ENCODE data around the gene RAD21L1. TPM values are rescaled to one million over a fixed set of nuclear protein-coding genes. Genes with fewer than 3 reads are reported as not detected.

RAD21L1 gene
- total RNA-seq, 1 experiment from 2014 or later = not detected

DNA sequence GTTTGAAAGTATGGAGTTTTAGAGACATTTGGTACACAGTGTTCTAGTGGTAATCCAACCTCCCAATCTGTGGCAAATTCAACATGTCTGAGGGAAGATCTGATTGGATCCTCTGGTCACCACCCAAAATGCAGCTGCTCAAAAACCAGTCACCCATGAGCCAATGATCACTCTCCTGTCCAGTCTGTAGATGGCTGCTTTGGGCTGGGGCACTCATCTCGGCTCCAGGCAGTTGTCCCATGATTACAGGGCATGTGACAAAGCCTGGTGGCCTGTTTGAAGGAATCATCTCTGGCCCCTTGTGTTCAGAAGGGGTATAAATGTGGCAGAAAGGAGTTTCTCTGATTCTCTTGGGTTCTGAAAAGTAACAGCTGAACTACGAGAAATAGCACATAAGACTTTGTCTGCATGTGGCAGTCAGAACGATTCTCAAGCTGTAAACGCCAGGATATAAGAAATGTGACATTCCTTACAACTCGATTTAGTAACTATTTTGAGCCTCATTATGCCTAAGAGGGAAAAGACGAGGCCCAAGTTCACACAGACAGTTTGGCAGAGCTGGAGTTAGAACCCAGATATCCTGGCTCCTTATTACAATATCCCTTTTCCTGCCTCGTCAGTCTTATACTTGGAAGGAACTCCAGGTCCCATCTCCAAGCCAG, 26.5 kb upstream of the RAD21L1 start:
- Histone ChIP-seq H3K4me3 (ENCODE audit: low read depth, low read length) (no peak overlapping the region), H3K36me3 (ENCODE audit: control insufficient read depth, insufficient read depth, low read length) (no peaks in the 10 kb centered on the region), H3K9me3 (no peaks in the 10 kb centered on the region), H3K4me1 (no peaks in the 10 kb centered on the region), H3K27me3 (replicated peaks; ENCODE audit: control insufficient read depth, insufficient read depth, low read length) (no peaks in the 10 kb centered on the region; the same call in 1 of the 2 replicates)
- ChIA-PET CTCF (no interaction called here), POLR2A (no interaction called here)
- no peaks in the 10 kb centered on the region for H3K9me3 Mint-ChIP-seq (ENCODE audit: unreplicated experiment)
- intact Hi-C loops (cut with micrococcal nuclease; ENCODE audit: unreplicated experiment) = no loop called here
- H3K4me3 Mint-ChIP-seq (ENCODE audit: unreplicated experiment) = no peak overlapping the region
- no peaks in the 10 kb centered on the region for H3K4me1 Mint-ChIP-seq (ENCODE audit: low read depth, unreplicated experiment)
- no TSS peak for BruUV-seq (replicated peaks)
- H3K27me3 Mint-ChIP-seq (ENCODE audit: insufficient read depth, unreplicated experiment) = peaks cover 5% of the 10 kb centered on the region
- peaks cover 4% of the 10 kb centered on the region for H3K36me3 Mint-ChIP-seq (ENCODE audit: insufficient read depth, unreplicated experiment)
- DNase-seq = no peak
- no peak overlapping the region for H3K27ac Mint-ChIP-seq (ENCODE audit: unreplicated experiment)
- TF ChIP-seq, protein P1, sequence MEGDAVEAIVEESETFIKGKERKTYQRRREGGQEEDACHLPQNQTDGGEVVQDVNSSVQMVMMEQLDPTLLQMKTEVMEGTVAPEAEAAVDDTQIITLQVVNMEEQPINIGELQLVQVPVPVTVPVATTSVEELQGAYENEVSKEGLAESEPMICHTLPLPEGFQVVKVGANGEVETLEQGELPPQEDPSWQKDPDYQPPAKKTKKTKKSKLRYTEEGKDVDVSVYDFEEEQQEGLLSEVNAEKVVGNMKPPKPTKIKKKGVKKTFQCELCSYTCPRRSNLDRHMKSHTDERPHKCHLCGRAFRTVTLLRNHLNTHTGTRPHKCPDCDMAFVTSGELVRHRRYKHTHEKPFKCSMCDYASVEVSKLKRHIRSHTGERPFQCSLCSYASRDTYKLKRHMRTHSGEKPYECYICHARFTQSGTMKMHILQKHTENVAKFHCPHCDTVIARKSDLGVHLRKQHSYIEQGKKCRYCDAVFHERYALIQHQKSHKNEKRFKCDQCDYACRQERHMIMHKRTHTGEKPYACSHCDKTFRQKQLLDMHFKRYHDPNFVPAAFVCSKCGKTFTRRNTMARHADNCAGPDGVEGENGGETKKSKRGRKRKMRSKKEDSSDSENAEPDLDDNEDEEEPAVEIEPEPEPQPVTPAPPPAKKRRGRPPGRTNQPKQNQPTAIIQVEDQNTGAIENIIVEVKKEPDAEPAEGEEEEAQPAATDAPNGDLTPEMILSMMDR (IDR thresholded peaks at IDR 0.05; ENCODE audit: insufficient read depth in 1 of 2, low read depth in 1 of 2, low read length in 1 of 2, severe bottlenecking in 1 of 2, unreplicated experiment in 1 of 2) = no peak

DNA sequence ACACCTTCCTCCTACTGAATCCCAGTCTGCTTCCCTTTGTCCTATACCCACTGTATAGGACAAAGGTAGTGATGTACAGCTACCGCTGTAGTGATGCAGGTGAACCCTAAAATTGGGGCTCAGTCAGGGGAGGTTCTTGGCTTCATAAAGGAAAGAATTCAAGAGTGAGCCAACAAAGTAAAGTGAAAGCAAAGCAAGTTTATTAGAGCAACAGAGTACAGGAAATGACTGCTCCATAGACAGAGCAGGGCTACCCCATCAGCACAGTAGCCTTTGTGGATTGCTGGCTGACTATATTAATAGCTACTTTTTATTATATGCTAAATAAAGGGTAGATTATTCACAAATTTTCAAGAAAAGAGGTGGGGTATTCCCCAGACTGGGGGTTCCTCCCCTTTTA, 25.9 kb upstream of the RAD21L1 start:
- Histone ChIP-seq H3K4me3 (ENCODE audit: low read depth, low read length) (no peak overlapping the region), H3K36me3 (ENCODE audit: control insufficient read depth, insufficient read depth, low read length) (no peaks in the 10 kb centered on the region), H3K4me1 (no peaks in the 10 kb centered on the region), H3K27me3 (replicated peaks; ENCODE audit: control insufficient read depth, insufficient read depth, low read length) (no peaks in the 10 kb centered on the region; the same call in 1 of the 2 replicates), H3K9me3 (no peaks in the 10 kb centered on the region)
- TF ChIP-seq, protein P1 (IDR thresholded peaks at IDR 0.05; ENCODE audit: insufficient read depth in 1 of 2, low read depth in 1 of 2, low read length in 1 of 2, severe bottlenecking in 1 of 2, unreplicated experiment in 1 of 2) = no peak
- Mint-ChIP-seq H3K36me3 (ENCODE audit: insufficient read depth, unreplicated experiment) (peaks cover 4% of the 10 kb centered on the region), H3K9me3 (ENCODE audit: unreplicated experiment) (no peaks in the 10 kb centered on the region), H3K27me3 (ENCODE audit: insufficient read depth, unreplicated experiment) (peaks cover 5% of the 10 kb centered on the region), H3K4me1 (ENCODE audit: low read depth, unreplicated experiment) (no peaks in the 10 kb centered on the region), H3K4me3 (ENCODE audit: unreplicated experiment) (no peak overlapping the region), H3K27ac (ENCODE audit: unreplicated experiment) (no peak overlapping the region)
- CTCF ChIA-PET = no interaction called here
- BruUV-seq (replicated peaks) = no TSS peak
- DNase-seq = no peak
- POLR2A ChIA-PET = no interaction called here
- intact Hi-C loops (cut with micrococcal nuclease; ENCODE audit: unreplicated experiment) = no loop called here

DNA sequence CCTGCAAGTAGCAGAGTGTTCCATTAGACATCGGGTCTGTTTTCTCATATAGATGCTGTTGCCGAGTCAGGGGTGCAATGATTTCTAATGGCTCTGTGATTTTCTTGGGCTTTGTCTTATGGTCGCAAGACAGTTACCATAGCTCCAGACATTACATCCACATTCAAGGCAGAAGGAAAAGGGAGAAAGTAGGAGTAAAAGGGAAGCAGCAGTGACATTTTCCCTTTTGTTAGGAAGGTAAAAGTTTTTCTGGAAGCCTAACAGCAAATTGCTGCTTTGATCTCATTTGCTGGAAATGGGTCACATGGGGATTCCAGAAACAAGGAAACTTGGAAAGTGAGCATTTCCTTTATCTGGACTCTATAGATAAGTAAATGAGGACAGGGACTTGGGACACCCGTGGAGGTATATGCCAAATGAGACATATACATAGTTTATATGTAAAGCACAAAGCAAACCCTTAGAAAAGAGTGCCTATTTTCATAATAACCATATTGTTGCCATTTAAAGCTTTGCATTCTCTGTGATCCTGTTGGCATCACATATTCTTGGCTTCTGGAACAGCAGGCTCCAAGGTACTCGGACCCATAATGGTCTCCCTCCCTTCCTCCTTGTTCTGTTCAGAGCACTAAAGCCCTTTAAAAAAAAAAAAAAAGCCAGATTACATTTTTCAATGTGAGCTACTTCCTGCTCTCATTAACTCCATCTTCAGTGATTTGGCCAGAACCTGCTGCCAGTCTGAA, 22.9 kb upstream of the RAD21L1 start, which contains the start of gene C20orf202:
TSS of gene C20orf202 (plus strand) at position 693 of the 743 bp plus-strand sequence. CDS start 132 bp downstream, outside the sequence.
- Histone ChIP-seq H3K4me3 (ENCODE audit: low read depth, low read length) (no peak within 1 kb of the TSS), H3K36me3 (ENCODE audit: control insufficient read depth, insufficient read depth, low read length) (no peaks in the 10 kb centered on the region), H3K4me1 (no peaks in the 10 kb centered on the region), H3K9me3 (no peaks in the 10 kb centered on the region), H3K27me3 (replicated peaks; ENCODE audit: control insufficient read depth, insufficient read depth, low read length) (no peaks in the 10 kb centered on the region; the same call in 1 of the 2 replicates)
- no TSS peak for BruUV-seq (replicated peaks)
- DNase-seq = no peak
- intact Hi-C loops (cut with micrococcal nuclease; ENCODE audit: unreplicated experiment) = no loop called here
- H3K9me3 Mint-ChIP-seq (ENCODE audit: unreplicated experiment) = no peaks in the 10 kb centered on the region
- ChIA-PET CTCF (interaction anchor here (0.6 kb wide), 1 partner anchor 9 kb away, joined by 3 read pairs; no protein-coding TSS in a partner anchor), POLR2A (no interaction called here)
- H3K4me3 Mint-ChIP-seq (ENCODE audit: unreplicated experiment) = no peak within 1 kb of the TSS
- peaks cover 9% of the 10 kb centered on the region for H3K27me3 Mint-ChIP-seq (ENCODE audit: insufficient read depth, unreplicated experiment)
- H3K36me3 Mint-ChIP-seq (ENCODE audit: insufficient read depth, unreplicated experiment) = peaks cover 4% of the 10 kb centered on the region
- H3K27ac Mint-ChIP-seq (ENCODE audit: unreplicated experiment) = no peak within 1 kb of the TSS
- H3K4me1 Mint-ChIP-seq (ENCODE audit: low read depth, unreplicated experiment) = no peaks in the 10 kb centered on the region
- TF ChIP-seq, protein P1 (IDR thresholded peaks at IDR 0.05; ENCODE audit: insufficient read depth in 1 of 2, low read depth in 1 of 2, low read length in 1 of 2, severe bottlenecking in 1 of 2, unreplicated experiment in 1 of 2) = no peak

Measured in Caco-2 (cell line).